T47D (cell line): ENCODE results near the gene NBPF11.
"Not testable (repeated sequence)": the region's sequence is repeated elsewhere in the genome, so short reads cannot be mapped to it uniquely, and the experiment has no call there.

Source experiments
- DNase-seq, 2 experiments: peaks; one replicate each; pipeline versions ENCODE4 v3.0.0 to v3.0.0-alpha.2; 2011 to 2012; ENCODE audit warnings: low read depth in 1 of 2, low spot score in 1 of 2
- JUND ChIP-seq: IDR thresholded peaks from 2 replicates; pipeline ENCODE4 v1.6.1; 2012; ENCODE audit warnings: low read depth
- in situ Hi-C: cut with HindIII; loops from 2 replicates; pipeline ENCODE4 v1.10.0; 2016; ENCODE audit warnings: low sequenced_read_pairs, low pct_unique_long_range_greater_than_20kb

NBPF11 gene

DNA sequence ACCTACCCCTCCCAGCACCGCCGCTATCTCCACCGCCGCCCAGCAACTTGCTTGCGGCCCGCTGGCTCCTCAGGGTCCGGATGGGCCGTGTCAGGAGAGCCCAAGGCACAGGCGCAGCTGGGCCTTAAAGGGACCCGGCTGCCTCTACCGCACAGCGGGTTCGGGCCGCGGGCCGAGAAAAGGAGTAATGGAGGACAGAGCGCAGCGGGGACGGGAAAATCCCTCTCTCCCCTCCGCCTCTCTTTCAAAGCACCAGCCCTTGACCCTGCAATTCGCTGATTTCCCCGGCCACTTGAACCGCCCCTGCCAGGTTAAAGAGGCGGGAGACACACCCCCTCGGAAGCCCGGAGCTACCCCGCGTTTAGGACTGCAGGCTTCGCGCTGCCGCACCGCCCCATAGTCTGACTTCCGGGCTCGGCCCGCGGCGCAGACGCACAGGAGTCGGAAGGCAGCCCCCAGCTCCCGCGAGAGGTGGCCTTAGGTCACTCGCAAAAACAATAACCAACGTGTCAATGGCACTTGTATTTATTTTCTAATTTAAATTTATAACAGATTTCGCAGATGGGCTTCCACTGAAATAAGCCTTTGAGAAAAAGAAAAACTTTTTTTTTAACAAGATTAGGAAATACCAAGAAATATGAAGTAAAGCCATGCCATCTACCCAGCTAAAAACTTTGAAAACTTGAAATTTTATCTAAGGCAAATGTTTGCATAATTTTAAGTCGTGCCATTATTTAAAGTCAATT, at the start of gene NBPF11:
NBPF11 (minus strand) TSS at position 371 of the 746 bp plus-strand sequence. CDS start 25,278 bp downstream, outside the sequence.
- in situ Hi-C loops: not testable (repeated sequence)
- peak in 1 of 2 experiments; percentile 93 for DNase-seq

DNA sequence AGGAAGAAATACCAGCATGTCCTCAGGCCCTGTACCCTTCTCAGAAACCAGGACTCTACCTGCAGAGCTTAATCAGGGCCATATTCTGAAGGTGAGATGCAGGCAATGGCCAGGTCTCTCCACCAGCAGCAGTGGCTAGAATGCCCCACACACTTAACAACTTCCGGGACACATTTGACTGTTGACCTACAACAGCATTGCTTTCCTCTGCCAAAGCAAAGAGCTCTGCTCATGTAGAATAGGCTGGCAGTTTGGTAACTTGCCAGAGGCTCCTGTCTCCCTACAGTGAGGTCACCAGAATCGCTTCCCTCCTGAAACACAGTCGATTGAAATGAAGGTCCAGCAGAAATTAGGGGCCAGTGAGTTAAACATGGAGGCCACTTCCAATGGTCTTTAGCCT, 45.3 kb upstream of the NBPF11 start:
- DNase-seq, in situ Hi-C loops: not testable (repeated sequence)

GRCh38 chr1:148196949-148197348, 44.9 kb upstream of the NBPF11 start:
- DNase-seq, in situ Hi-C loops: not testable (repeated sequence)

- in situ Hi-C loops, DNase-seq: not testable (repeated sequence)
Observed at GRCh38 chr1:148195115-148195514, 43.0 kb upstream of the NBPF11 start.

DNA sequence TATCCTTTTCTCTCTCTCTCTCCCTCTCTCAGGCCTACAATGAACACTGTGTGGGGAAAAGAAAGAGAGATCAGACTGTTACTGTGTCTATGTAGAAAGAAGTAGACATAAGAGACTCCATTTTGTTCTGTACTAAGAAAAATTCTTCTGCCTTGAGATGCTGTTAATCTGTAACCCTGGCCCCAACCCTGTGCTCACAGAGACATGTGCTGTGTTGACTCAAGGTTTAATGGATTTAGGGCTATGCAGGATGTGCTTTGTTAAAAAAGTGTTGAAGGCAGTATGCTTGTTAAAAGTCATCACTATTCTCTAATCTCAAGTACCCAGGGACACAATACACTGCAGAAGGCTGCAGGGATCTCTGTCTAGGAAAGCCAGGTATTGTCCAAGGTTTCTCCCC, 36.7 kb upstream of the NBPF11 start:
- in situ Hi-C loops, DNase-seq: not testable (repeated sequence)

DNA sequence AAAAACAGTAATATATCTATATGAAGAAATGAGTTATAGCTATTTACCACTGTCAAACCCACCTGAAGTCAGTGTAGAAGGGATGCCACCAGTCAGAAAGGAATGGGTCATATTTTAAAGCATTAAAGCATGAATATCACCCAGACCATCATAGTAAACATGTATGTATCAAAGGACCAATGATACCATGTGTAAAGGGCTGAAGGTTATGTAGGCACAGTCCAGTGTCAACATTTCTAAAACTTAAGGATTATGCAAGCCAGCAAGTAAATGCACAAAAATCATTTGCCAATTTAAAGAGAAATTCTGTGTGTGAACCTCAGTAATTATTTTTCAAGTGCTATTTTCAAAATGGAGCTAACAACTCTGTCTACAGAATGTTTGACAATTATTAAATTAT, 26.6 kb upstream of the NBPF11 start:
- in situ Hi-C loops, DNase-seq: not testable (repeated sequence)

GRCh38 chr1:148175414-148175813, 23.3 kb upstream of the NBPF11 start:
- DNase-seq, in situ Hi-C loops: not testable (repeated sequence)

- in situ Hi-C loops, DNase-seq: not testable (repeated sequence)
Observed at GRCh38 chr1:148171995-148172394, 19.9 kb upstream of the NBPF11 start.

DNA sequence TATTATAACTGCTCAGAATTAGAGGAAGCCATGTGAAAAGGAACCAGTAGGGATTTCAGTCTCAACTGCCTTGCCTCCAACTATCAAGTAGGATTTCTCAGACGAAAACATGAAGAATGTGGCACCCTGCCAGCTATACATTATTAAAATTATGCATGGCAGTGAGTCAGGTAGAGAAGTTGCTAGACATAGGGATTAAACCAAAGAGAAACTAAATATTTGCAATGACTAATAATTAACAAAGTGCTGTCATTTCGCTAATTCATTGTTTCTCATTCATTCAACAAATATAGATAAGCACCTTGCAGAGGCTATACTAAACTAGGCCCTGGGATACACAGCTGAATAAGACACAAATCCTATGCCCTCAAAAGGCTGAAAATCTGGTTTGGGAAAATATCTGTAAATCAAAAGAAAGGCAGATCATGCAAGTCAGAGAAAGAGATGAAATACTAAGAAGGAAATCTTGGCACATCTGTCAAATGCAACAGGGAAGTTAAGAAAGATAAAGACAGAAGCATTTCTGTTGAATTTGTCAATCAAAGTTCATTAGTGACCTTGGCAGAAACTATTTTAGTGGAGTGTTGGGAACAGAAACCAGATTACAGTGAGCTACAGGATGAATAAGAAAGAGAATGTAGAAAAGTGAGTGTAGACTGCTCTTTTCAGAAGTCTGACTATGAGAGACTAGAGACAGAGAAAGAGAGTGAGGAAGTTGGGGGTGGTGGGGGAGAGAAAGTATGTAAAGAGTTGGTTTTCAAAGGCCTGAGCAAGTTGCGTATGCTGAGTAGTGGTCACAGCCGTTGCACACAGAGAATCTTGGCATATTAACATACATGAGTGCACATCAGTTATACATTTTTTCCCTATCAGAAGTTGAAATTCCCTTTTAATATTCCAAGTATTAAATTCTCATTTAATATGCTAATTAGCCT, 14.7 kb upstream of the NBPF11 start:
- in situ Hi-C loops: no loop called here
- no peak for TF ChIP-seq JUND
- DNase-seq: no peak

DNA sequence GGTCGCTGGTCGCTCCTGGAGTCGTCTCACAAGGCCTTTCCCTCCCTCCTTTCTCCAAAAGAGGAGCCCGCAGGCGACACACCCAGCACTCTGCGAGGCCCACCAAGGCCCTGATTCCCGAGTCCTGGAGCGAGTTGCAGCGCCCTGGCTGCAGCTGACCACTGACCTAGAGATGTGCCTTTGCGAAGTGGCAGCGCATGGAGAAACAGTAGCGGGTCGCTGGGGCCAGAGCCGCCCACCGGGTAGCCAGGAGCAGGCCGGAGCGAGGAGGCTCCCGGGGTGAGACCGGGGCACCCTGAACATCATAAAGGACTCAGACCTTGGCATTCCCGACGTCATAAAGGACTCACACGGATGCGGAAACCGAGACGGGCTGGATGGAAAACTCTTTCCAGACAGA, 10.3 kb upstream of the NBPF11 start:
- DNase-seq: no peak
- in situ Hi-C loops: no loop called here
- no peak for TF ChIP-seq JUND

DNA sequence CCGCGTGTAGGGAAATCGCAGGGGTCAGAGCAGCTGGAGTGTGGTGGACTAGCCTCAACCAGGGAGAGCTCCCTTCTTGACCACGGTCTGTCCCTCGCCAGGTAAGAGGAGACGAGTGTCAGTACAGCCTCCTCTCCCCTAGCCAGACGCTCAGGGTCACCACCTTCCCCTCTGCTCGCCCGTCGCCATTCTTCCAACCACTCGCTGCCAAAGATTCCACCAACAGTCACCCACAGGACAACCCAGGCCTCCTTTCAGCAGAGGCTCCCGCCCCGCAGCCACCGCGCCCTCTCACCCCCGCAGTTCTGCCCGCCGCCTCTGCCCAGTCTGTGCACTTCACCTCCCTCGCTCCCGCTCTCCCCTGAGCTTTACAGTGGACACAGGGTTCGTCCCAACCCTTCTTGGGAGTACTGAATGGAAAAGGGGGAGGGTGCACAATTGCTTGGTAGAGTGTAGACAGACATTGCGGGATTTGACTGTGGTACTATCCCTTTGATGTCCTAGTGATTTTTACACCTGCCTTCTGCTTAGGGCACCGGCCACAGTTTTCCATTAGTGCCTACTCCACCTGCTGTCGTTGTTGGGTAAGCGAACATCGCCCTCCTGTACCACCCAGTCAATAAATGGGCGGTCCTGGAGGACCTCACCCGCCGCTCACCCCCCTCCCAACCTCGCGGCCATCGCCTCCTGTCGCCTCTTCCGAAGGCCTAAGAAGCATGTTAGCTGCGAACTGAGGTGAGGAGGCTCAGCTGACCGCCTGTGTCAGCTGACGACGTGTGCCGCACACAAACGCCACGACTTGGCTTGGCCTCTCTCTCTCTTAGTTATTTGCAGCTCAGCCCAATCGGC, 9.2 kb upstream of the NBPF11 start:
- in situ Hi-C loops: no loop called here
- no peak for TF ChIP-seq JUND
- no peak for DNase-seq

DNA sequence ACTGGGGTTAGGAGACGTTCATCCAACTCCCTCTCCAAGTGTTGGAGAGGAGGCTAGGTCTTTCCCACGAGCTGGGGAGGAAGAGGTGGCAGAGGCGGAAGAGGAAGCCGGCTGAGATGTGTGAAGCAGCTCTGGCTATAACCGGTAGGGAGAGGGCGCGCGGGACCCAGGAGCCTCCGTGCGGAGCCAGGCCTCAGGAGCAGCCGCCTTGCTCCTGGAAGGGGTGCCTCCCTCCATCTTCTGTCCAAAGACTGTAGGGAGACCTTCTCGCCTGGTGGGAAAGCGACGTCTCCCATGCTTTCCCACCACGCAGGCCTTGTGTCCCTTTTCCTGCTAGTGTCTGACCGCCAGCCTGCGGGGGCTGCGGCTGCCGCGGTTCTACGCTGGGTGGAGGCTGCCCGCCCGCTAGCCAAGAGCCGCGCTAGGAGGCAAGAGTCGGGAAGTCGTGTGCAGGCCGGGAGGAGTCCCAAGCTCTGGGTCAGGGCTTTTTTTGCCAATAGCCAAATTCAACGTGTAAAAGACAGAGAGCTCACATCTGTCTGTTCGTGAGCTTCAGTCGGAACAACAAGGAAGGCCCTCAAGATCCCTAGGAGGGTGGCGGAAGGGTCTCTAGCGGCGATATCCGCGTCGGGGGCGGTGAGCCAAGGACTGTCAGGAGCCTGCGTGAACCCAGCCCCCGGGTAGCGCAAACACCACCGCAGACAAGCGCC, 8.4 kb upstream of the NBPF11 start:
- TF ChIP-seq JUND: no peak
- DNase-seq: no peak
- in situ Hi-C loops: no loop called here
